Hepatocyte (in vitro differentiated cells): Measurements from ENCODE around the gene RBM7.

Source experiments
- CTCF ChIP-seq: fragments of 200-600 bp; sonication (generic); IDR thresholded peaks from 2 replicates; pipeline ENCODE4 v1.5.1; 2016; ENCODE audit warnings: antibody characterized with exemption, mild to moderate bottlenecking; ENCODE audit not compliant: poor library complexity
- EZH2 ChIP-seq: fragments of 200-600 bp; sonication (generic); IDR thresholded peaks from 2 replicates; pipeline ENCODE4 v1.6.1; 2016; ENCODE audit warnings: antibody characterized with exemption, mild to moderate bottlenecking, borderline replicate concordance
- EZH2phosphoT487 ChIP-seq: fragments of 200-600 bp; sonication (generic); IDR thresholded peaks from one replicate; pipeline ENCODE4 v1.6.1; 2018; ENCODE audit warnings: antibody characterized with exemption, mild to moderate bottlenecking, low read depth, moderate library complexity; ENCODE audit not compliant: unreplicated experiment, severe bottlenecking

- TF ChIP-seq CTCF (no peak), EZH2 (no peak), EZH2phosphoT487 (no peak)
These were observed 37.8 kb downstream of the RBM7 start for GRCh38 chr11:114438303-114438702.
